RWPE2 (cell line): ENCODE measurements around the gene WDR46.

ENCODE experiments used
- ATAC-seq: fragments of 200-7000 bp; cut with Tn5 transposase; 3 replicates; pipeline ENCODE4 v1.9.1; 2021; ENCODE audit warnings: low read depth
- DNase-seq: peaks from one replicate; pipeline ENCODE4 v3.0.0-alpha.2; 2020; ENCODE audit warnings: low spot score
- H3K27ac ChIP-seq: fragments of 450-650 bp; 2 replicates; pipeline ENCODE4 v1.5.1; 2017; ENCODE audit warnings: mild to moderate bottlenecking; ENCODE audit not compliant: poor library complexity, severe bottlenecking
- H3K27me3 ChIP-seq: fragments of 250-450 bp; sonication (Bioruptor Pico); 2 replicates; pipeline ENCODE4 v1.5.1; 2021; ENCODE audit warnings: mild to moderate bottlenecking, moderate library complexity; ENCODE audit not compliant: insufficient read depth, poor library complexity, severe bottlenecking
- H3K36me3 ChIP-seq: fragments of 250-450 bp; sonication (Bioruptor Pico); 2 replicates; pipeline ENCODE4 v1.5.1; 2020; ENCODE audit warnings: low read depth, mild to moderate bottlenecking, moderate library complexity
- H3K4me1 ChIP-seq: fragments of 250-450 bp; sonication (Bioruptor Pico); 2 replicates; pipeline ENCODE4 v1.5.1; 2021; ENCODE audit warnings: mild to moderate bottlenecking, moderate library complexity; ENCODE audit not compliant: insufficient read depth, poor library complexity, severe bottlenecking
- H3K4me3 ChIP-seq: fragments of 250-450 bp; sonication (Bioruptor Pico); 2 replicates; pipeline ENCODE4 v1.5.1; 2021; ENCODE audit warnings: mild to moderate bottlenecking, moderate library complexity; ENCODE audit not compliant: severe bottlenecking
- H3K9me3 ChIP-seq: fragments of 250-450 bp; sonication (Bioruptor Pico); 2 replicates; pipeline ENCODE4 v1.5.1; 2021; ENCODE audit warnings: mild to moderate bottlenecking, moderate library complexity; ENCODE audit not compliant: severe bottlenecking
- TF ChIP-seq, protein P1 (sequence below): fragments of 450-650 bp; IDR thresholded peaks from one replicate; pipeline ENCODE4 v1.5.1; 2017; ENCODE audit warnings: mild to moderate bottlenecking, moderate library complexity; ENCODE audit not compliant: poor library complexity, severe bottlenecking

Gene WDR46

DNA sequence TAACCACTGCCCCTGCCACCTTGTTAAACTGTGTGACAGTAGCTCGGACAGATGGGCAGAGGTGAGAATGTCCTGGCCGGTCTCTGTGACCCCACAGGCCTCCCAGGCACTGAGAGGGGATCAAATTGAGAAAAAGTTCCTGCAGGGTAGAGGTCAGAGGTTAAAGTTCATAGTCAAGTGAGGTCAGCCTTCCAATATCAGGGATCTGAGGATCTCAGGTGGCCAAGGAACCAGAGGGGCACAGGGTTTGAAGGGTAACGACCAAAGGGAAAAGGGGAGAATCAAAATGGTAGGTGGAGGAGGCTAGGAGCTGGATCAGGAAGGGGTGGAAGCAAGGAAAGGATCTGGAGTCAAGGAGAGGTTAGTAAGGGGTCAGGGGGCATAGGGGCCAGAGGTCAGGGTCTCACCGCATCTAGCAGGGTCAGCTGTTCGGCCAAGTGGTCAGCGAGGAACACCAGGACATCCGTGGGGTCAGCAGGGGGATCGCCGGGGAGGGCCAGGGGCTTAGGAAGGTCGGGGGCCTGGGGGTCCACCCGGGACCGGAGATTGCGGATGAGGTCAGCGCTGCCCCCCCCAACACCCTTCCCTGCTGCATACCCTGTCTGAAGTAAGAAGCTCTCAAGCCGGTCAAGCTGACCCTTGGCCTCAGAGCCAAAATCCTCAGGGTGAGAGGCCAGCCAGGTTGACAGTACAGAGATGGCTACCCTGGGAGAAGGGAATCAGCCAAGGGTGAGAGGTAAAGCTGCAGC, 6.8 kb upstream of the WDR46 start:
- no peaks in the 10 kb centered on the region for H3K9me3 ChIP-seq
- H3K36me3 ChIP-seq = peaks cover 34% of the 10 kb centered on the region
- H3K4me3 ChIP-seq = no peak overlapping the region
- H3K27ac ChIP-seq = no peak overlapping the region
- TF ChIP-seq, protein P1, sequence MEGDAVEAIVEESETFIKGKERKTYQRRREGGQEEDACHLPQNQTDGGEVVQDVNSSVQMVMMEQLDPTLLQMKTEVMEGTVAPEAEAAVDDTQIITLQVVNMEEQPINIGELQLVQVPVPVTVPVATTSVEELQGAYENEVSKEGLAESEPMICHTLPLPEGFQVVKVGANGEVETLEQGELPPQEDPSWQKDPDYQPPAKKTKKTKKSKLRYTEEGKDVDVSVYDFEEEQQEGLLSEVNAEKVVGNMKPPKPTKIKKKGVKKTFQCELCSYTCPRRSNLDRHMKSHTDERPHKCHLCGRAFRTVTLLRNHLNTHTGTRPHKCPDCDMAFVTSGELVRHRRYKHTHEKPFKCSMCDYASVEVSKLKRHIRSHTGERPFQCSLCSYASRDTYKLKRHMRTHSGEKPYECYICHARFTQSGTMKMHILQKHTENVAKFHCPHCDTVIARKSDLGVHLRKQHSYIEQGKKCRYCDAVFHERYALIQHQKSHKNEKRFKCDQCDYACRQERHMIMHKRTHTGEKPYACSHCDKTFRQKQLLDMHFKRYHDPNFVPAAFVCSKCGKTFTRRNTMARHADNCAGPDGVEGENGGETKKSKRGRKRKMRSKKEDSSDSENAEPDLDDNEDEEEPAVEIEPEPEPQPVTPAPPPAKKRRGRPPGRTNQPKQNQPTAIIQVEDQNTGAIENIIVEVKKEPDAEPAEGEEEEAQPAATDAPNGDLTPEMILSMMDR = no peak
- DNase-seq = no peak
- H3K4me1 ChIP-seq = no peaks in the 10 kb centered on the region
- ATAC-seq = no peak
- no peaks in the 10 kb centered on the region for H3K27me3 ChIP-seq

DNA sequence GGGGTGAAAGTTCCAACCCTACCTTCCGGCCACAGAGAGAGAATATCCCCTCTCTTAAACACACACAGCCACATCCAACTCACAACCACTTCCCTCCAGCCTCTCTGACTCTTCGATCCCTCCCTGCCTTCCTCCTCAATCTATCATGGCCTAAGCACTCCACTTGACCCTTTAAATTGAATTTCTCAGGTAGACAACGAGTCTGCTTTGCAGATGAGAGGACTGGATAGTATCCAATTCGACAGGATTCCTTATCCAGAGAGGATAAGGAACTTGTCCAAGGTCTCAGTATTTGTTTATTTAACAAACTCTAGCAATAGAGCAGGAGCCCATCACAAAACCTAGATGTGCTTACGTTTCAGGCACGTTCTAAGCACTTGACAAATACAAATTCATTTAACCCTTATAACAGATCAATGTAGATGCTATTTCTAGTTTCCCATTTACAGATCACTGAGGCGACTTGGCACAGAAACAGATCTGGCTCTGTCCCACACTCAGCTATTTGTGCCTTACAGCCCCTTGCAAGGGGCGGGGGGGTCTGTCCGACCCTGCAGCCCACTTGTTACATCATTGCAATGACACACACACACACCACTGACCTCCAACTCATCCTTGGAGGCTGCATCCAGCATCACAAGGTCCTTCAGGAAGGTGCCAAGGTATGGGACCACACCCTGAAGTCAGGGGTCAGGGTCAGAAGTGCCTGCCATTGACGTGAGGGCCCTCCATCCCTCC, 5.2 kb upstream of the WDR46 start:
- H3K27ac ChIP-seq = no peak overlapping the region
- ATAC-seq = no peak

DNA sequence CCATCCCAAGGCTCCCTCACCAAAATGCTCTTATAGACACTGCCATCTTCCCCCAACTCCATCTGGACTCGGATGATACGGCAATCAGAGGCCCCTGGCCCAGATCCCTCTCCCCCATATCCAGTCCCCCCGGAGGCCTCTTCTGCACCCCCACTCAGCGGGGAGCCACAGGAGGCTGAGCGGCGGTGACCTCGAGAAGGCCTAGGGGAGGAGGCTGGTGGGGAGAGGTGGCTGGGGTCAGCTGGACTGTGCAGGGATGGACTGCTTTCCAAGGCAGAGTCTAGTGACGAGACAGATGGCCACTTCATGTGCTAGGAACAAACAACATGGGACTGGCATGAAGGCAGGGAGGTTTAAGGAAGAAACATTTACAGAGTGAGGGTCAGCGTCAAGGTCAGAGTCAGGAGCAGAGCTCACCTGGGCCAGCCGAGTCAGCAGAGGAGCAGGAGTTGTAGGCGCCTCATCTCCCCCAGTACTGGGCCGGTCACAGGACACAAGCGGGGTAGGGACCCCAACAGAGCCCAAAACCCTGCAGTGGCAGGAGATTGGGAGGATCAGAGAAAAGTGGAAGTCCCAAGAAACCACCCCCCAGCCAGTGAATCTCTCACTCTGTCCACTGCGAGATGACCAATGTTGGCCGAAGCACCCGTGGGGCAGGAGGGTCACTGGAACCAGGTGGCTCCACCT, 4.1 kb upstream of the WDR46 start:
- Histone ChIP-seq H3K4me3 (no peak overlapping the region), H3K4me1 (no peaks in the 10 kb centered on the region), H3K36me3 (peaks cover 38% of the 10 kb centered on the region), H3K9me3 (no peaks in the 10 kb centered on the region), H3K27ac (no peak overlapping the region), H3K27me3 (no peaks in the 10 kb centered on the region)
- ATAC-seq (no peak), DNase-seq (no peak)
- TF ChIP-seq, protein P1 = no peak

More for the DNA sequence above, 5.2 kb upstream of the WDR46 start:
- H3K4me3 ChIP-seq = no peak overlapping the region
- H3K27me3 ChIP-seq = no peaks in the 10 kb centered on the region
- H3K4me1 ChIP-seq = no peaks in the 10 kb centered on the region
- H3K9me3 ChIP-seq = no peaks in the 10 kb centered on the region
- H3K36me3 ChIP-seq = peaks cover 38% of the 10 kb centered on the region
- TF ChIP-seq, protein P1 = no peak
- no peak for DNase-seq

DNA sequence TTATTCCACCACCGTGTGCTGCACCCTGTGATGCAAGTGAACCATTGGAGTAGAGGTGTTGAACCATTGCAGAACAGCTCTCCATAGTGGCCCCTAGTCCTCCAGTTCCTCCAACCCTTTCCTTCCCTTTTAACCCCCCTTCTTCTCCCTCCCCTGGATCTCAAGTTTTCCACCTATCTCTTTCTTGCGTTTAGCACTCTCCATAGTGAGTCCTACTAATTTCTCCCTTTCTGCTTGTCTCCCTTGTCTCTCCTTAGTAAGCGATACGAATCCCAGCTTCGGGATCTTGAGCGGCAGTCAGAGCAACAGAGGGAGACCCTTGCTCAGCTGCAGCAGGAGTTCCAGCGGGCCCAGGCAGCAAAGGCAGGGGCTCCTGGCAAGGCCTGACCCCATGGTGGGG, 1.4 kb upstream of the WDR46 start:
- DNase-seq (no peak), ATAC-seq (no peak)
- Histone ChIP-seq H3K4me3 (peak overlapping the region; percentile 76), H3K4me1 (no peaks in the 10 kb centered on the region), H3K27ac (no peak overlapping the region), H3K36me3 (peaks cover 53% of the 10 kb centered on the region), H3K9me3 (no peaks in the 10 kb centered on the region), H3K27me3 (no peaks in the 10 kb centered on the region)
- TF ChIP-seq, protein P1 = no peak
